SU-DHL-6 (cell line): ENCODE data around the gene RGS3.
"Not testable (repeated sequence)": the region's sequence is repeated elsewhere in the genome, so short reads cannot be mapped to it uniquely, and the experiment has no call there.

ENCODE experiments used
- CTCF ChIP-seq: fragments of 200-600 bp; sonication (generic); IDR thresholded peaks from one replicate; pipeline ENCODE4 v1.5.1; 2017; ENCODE audit warnings: antibody characterized with exemption, mild to moderate bottlenecking, low read length, moderate library complexity; ENCODE audit not compliant: insufficient read depth, poor library complexity, severe bottlenecking
- EZH2phosphoT487 ChIP-seq: fragments of 200-600 bp; sonication (generic), shearing (Covaris generic); conservative IDR thresholded peaks from 2 replicates; pipeline ENCODE4 v1.6.1; 2018; ENCODE audit warnings: mild to moderate bottlenecking, antibody characterized with exemption, low read length, moderate library complexity, mixed read lengths

- TF ChIP-seq EZH2phosphoT487, CTCF: not testable (repeated sequence)
Observed at GRCh38 chr9:113639411-113639970, 176.0 kb downstream of the RGS3 start.
